ENCODE results near the gene NGB. TPM values are rescaled to one million over a fixed set of nuclear protein-coding genes. Genes with fewer than 3 reads are reported as not detected.

Gene NGB
- total RNA-seq, 1 donor from 2014 or later = not detected

DNA sequence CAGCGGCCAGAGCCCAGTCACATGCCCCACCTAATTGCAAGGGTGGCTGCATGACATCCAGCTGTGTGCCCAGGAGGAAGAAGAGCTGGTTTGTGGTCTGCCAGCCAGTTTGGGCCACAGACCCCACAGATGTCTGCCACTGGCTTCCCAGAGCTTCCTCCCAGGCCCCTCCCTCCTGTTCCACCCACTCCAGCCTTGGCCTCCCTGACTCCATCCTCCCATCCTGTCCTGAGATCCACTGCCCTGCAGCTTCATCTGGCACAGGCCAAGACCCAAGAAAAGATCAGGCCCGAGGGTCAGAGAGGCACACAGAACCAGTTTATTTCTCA lies 5.9 kb downstream of the NGB start:
- no peak for DNase-seq (ENCODE audit: low spot score)

DNA sequence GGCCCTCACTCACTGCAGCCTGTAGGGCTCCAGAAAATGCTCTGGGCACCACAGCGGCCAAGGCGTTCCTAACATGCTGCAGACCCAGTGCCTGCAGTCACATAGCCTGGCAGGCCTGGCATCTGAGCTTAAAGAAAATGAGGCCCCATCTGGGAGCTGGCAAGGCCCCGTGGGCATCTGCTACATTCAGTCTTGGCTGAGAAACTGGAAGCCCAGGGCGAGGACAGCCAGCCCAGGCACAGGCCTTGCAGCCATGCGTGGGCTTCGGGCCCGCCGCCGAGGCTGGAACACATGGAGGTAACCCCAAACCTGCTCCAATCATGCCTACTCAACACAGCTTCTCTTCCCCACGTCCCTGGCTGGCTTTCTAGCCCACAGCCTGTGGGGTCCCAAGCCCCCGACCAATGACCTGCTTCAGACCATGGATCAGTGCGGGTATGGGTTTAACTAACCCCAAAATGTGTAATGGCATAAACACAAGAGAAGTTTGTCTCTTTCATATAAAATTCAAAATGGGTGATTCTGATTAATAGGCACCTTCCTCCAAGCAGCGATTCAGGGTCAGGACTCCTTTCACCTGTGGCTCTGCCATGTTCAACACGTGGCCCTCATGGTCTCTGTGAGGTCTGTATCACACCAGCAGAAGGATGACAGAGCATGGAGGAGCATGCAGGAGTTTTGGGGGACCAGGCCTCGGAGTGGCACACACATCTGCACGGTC lies 6.4 kb downstream of the NGB start:
- no peak for DNase-seq (ENCODE audit: low spot score)

DNA sequence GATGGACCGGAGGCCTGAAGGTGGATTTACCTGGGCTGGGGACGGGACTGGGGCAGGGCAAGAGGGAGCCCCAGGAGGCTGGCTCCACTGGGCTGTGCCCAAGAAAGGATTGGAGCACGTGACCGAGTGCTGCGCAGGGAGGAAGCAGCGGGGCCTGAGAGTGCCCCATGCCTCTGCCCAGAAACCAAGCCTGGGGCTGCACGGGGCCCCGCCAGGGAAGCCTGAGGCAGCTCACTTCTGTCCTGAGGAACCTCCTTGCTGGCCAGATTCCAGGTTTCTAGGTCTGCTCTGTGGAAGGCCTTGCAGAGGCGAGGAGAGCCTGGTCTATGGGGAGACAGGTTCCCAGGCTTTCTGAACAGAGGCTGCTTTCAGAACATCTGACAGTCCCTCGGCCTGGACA lies 10.4 kb downstream of the NGB start:
- DNase-seq (ENCODE audit: low spot score) = no peak

DNA sequence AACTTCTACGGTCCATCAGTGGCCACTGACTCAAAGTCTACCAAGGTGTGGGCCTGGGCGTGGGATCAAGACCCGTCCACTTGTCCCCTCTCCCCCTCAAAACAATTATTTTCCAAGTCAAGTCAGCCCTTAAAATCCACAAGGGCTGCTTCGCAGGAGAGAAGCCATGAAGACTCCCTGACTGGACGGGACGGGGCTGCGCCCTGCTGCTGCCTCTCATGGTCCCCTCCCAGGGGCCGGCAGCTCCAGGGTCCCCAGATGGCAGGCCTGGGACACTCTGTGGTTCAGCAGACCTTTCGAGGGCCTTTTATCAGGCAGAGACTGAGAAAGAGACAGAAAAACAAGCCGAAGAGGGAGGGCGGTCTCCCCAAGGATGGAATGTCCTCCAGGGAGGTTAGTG lies 10.8 kb downstream of the NGB start:
- DNase-seq (ENCODE audit: low spot score) = no peak

DNA sequence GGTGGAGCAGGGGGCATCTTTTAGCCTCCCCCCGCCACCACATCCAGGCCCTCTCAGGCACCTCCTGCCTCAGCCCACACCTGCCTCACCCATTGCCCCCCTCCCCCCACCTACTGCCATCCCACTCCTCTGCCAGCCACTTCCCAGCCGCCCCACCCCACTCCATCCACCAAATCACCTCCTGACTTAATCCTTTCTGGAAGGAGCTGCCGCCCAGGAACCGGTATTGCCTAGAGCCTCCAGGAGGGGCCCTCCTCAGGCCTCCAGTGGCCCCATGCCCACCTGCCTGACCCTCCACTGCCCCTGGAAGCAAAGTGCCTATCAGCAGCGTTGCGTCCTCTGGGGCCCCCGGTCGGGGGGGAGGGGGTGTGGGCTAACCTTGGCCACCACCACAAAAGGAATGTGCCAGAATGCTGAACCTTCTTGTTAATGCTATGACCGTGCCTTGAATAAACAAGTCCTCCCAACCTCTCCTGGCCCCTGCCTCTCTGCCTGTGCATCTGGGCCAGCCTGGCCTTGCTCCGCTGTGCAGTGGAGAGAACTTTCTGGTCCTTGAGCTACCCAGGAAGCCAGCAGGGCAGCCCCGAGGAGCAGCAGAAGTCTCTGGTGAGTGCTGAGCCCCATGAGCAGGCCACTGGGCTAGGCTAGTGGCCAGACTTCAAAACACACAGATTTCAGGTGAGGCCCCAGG lies 11.8 kb downstream of the NGB start:
- no peak for DNase-seq (ENCODE audit: low spot score)

DNA sequence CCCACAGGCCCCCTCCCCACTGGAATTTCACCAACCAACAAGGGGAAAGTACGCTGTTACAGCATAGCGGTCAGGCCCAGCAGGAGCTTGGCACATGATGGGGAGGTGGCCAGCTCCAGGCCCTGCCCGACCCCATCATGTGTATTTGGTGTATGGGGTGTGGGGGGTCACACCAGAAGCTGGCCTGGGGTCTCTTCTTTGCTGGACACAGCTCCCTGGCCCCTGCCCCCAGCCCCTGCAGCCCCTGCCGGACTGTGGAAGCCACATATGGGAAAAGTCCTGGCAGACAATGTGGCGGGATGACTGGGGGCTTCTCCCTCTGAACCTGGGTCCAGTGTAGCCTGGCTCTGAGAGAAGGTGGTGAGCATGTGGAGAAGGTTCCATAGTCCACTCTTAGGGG lies 12.4 kb downstream of the NGB start:
- DNase-seq (ENCODE audit: low spot score) = no peak

DNA sequence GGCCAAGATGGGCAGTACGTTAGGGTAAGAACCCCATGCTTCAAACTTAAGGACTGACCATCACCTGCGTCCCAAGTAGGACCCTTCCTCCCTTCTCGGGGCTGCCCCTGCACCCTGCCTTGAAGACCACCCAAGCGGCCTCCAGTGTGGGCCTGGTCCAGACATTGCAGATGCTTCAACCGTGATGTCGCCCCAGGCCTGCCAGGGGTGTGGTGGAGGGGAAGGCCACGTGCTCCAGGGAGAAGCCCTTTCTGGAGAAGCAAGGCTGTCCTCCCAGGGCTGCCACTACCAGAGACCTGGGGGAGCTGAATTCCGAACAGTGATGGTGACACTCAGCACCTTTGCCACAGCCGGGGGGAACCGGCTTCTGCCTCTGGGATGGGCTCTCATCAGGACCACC lies 13.3 kb downstream of the NGB start:
- DNase-seq (ENCODE audit: low spot score) = no peak

DNA sequence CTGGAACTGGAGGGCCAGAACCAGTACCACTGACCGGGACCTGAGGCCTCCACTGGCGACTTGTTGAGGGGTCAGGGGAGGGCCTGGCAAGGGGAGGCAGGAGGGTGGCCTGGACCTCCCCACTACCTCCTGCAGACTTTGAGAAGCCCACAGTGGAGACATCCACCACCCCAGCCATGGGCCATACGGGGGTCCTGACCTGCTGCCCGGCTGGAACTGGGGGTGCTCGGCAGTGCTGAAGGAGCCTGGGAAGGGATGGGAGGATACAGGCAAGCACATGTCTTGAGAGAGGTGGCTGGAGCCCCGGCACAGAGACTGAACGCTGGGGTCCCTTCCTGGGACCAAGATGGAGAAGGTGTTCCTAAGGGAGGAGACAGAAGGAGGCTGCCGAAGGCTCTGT lies 14.3 kb downstream of the NGB start:
- no peak for DNase-seq (ENCODE audit: low spot score)

DNA sequence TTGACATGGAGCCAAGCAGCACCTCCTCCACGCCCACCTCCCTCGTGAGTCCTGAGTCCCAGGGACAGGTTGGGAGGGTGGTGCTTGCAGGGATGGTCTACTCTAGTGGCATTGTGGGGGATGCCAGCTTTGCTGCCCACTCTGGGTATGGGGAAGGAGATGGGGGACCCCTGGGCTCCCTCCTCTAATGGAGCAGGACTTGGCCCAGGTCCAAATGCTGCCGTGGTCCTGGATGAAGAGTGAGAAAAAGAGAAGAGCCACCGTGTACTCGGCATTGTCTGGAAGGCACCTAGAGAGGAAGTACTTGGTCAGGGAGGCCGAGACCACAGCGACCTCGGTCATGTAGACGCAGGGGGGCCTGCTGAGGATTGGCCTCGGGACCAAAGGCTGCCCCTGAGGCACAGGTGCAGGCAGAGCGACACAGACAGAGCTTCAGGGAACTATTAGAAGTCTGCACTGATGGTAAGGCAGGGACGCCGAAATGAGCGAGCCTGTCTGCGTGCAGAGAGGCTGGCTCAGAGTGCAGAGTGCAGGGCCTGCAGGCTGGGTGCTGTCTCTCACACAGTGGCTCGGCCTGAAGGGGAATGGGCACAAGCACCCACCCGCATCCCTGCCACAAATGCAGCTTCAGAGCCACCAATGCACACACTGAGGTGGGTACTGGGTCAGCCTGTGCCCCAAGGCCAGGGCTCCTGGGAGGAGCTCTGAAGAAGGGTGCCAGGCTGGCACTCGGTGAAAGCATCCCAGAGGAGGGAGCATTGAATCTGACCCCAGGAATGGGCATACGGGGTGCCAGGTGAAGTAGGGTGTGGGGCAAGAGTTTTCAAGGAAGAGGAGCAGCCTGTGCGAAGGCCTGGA lies 17.4 kb downstream of the NGB start:
- no peak for DNase-seq (ENCODE audit: low spot score)

DNA sequence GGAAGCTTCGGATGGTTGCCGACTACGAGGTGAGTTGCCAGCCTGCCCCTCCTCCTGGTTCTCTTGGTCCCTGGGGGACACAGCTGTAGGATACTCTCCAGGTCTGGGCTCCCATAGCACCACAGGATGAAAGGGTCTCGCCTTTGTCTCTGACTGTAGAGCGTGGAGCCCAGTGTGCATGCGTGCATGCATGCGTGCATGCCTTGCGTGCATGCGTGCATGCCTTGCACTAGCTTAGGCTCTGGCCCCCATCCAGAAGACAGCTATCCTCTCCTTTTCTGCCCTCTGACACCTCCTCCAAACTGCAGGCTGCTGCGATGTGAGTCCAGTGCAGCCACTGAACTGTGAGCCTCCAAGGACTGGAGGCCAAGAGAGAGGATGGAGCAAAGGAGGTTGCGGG lies 19.1 kb downstream of the NGB start:
- DNase-seq (ENCODE audit: low spot score) = no peak

DNA sequence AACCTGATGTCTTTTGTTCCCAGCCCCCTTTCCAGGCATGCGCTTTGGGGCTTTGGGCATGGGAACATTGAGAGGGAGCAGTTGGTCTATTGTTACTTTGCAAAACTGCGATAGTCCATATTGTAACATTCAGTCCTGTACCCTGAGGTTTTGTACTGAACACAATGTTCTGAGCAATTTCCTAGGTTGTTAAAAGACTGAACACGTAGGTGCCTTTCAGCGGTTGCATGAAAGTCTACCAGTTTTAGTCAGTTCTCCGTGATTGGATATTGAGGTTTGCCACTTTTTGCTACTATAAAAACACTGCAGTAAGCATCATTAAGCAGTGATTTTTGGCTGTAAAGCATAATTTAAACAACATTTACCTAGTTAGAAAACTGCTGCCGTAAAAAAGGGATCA lies 20.1 kb downstream of the NGB start:
- DNase-seq (ENCODE audit: low spot score) = no peak

DNA sequence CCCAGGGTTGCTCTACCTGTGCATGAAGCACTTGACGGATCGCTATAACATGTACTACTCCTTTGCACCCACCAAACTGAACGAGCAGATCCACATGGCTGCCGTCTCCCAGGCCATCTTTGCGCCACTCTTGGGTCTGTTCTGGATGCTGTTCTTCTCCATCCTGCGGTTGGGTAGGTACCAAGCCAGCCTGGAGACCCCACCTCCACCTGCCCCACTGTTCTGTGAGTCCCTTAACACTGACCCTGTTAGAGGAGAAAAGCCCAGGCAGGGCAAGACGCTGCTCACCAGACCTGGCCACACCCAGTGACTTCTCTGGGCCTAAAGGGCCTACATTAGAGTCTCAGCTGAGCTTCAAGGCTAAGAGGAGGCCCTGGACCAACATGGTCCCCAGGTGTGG lies 21.7 kb downstream of the NGB start:
- DNase-seq (ENCODE audit: low spot score) = no peak

DNA sequence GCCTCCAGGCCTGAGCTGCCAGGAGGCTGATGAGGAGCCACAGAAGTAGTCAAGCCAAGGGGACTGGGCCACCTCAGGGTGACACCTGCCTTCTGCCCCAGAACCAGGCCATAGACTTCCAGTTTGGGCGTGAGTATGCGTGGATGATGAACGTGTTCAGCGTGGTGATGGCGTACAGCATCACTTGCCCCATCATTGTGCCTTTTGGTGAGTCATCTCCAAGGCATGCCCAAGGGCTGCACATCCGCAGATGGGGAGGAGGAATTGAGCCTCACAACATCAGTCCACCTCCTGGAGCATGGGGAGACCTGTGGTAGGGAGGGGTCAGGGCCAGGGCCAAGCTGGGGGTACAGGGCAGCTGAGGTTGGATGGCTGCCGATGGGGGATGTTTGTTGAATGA lies 22.3 kb downstream of the NGB start:
- DNase-seq (ENCODE audit: low spot score) = no peak

DNA sequence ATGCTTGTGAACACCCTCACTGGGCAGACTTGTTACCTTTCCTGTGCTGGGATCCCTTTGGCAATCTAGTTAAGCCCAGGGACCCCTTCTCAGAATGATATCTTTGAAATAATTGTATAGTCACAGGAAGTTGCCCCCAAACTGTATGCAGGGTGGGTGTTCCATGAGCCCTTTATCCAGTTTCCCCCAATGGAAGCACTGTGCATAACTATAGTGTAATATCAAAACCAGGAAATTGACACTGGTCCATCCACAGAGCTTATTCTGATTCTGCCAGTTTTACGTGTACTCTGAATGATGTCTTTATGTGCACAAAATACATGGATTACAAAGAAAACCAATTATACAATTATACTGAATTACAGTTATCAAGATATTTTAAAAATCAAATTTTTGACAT lies 24.2 kb downstream of the NGB start:
- no peak for DNase-seq (ENCODE audit: low spot score)

DNA sequence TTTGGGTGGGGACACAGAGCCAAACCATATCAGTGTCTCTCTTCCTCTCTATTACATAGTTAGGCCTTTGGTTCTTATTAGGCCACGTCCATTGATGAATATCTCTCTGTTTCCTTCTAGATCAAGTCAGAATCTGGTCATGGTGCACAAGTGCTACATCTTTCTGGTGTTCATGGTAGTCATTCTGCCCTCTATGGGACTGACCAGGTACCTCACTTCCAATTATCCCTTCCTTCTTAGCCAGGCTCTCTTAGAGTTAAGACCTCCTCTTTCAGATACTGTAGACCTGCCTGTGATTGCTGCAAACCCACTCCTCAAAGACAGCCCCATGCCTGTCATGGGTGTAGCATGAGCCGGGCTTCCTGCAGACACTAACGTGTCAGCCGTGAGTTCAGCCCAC lies 25.2 kb downstream of the NGB start:
- DNase-seq (ENCODE audit: low spot score) = no peak

DNA sequence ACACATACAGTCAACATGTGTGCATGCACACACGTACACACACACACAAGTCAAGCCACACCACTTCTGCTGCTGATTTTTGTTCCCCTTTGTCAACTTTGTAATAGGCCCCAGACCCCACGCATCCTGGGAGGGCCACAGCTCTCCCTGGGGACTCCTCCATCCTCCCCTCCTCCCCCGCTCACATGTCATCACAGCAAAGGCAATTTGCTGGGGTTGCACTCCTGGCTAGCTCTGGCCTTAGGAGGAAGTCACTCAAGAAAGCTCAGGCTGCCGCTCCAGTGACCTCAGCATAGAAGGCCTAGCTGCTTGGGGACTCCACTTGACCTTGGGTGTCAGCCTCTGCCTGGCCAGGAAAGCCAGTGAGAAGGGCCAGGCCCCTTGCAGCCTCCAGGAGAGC lies 27.2 kb downstream of the NGB start:
- DNase-seq (ENCODE audit: low spot score) = no peak

DNA sequence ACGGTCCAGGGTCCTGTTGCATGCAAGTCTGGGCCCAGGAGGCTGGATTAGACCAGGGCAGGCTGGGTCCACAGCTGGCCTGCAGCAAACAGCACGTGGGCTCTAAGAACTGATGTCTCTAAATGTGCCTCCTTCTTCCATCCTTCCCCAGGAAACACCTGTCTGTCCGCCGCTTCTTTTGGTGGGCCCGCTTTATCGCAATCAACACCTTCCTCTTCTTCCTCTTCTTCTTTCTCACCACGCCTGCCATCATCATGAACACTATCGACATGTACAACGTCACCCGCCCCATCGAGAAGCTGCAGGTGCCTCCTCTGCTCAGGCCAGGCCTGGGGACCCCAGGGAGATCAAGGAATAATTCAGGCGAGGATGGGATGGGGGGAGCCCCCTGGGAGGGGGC lies 28.3 kb downstream of the NGB start:
- DNase-seq (ENCODE audit: low spot score) = no peak

DNA sequence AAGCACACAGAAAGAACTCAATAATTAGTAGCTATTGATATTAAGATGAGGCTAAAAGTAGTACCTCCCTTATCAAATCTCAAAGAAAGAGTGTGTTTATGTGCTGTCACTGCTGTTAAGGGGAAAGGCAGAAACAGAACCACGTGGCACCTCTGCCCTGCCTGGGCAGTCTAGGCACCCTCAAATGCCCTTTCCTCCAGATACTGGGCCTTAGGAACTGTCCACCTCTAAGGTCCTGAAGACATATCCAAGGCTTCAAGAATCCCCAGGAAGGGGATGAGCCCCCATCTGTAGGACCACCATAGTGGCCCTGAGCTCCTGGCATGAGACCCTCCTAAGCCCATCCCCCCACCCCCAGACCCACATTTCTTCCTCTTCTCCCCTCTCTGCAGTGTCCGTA lies 29.1 kb downstream of the NGB start:
- no peak for DNase-seq (ENCODE audit: low spot score)

DNA sequence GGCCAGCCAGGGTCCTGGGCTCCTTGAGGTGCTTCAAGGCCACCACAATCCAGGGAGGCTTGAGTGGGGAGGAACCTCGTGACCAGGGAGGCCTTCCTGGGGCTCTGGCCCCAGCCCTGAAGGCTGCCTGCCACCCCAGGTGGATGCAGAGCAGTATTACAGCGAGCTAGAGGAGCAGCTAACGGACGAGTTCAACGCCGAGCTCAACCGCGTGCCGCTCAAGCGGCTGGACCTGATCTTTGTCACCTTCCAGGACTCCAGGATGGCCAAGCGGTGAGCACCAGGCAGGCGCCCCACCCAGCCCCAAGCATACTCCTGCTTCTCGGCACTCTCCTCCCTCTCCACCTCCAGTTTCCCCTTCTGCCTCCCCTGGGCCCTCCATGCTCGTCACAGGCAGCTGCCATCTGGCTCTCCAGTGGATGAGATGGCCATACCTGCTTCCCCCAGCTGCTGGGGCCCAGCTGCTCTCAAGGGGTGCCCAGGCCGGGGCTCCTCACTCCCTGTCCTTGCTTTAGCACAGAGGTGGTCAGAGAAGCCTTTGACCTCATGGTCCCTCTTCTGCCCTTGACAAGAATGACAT lies 30.6 kb downstream of the NGB start:
- DNase-seq (ENCODE audit: low spot score) = no peak

DNA sequence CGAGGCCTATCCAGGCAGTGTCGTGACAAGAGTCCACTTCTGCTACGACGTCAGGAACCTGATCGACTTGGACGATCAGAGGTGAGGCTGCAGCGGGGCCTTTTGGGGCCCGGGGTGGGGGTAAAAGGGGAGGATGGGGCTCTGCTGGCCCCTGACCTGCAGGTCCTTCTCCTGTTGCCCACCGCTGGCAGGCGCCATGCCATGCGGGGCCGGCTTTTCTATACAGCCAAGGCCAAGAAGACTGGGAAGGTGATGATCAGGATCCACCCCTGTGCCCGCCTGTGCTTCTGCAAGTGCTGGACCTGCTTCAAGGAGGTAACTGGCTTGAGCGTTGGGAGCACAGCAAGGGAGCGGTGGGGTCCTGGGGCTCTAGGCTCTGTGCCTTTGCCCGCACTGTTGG lies 31.6 kb downstream of the NGB start:
- no peak for DNase-seq (ENCODE audit: low spot score)

DNA sequence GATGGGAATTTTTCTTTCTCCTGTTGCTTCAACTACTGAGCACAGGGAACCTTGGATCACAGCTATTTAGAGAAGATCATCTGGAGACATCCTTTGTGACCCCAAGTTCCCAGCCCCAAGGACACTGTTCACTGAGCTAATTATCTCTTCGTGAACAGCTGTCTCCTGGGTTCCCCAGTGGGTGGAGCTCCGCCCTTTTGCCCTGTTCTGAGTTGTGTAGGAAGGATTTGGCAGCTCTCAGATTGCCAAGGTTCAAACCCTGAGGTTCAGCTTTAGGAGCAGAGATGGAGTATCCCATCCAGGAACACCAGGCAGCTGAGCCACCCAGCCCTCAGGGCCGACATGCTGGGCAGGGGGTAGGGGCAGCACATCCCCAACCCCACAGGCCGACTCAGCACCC lies 32.0 kb downstream of the NGB start:
- DNase-seq (ENCODE audit: low spot score) = no peak

DNA sequence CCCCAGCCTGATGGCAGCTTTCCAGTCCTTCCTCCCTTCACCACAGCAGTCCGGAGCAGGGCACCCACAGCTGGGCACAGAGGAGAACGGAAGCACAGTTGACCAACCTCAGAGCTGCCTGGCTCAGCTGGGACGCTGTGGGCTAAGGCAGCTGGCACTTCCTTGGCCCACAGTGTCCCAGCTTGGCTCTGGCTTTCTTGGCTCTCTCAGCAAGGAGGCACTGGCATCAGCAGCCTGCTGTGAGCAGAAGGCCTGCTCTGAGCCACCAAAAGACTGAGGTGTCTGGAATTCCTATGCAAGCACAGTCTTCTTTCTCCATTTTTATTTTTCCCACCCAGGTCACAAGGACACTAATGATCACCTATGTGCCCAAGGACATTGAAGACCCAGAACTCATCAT lies 32.6 kb downstream of the NGB start:
- no peak for DNase-seq (ENCODE audit: low spot score)

DNA sequence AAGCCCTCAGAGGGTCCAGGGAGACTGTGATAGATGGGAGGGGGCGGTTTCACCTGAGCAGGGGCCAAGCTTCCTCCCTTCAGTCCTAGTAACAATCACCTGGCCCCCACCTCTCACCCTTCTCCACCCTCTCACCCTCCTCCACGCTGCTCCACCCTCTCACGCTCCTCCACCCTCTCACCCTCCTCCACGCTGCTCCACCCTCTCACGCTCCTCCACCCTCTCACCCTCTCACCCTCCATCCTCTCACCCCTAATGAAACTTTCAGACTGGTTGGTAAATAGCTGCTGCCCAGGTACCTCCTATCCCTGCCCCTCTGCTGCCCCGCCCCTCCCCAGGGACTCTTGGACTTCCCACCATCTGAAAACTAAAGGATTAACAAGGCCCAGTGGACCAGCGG lies 34.2 kb downstream of the NGB start:
- no peak for DNase-seq (ENCODE audit: low spot score)
